Posterior vena cava (tissue), 2 donors: ENCODE results near the gene GOLPH3L. TPM values are rescaled to one million over a fixed set of nuclear protein-coding genes. Genes with fewer than 3 reads are reported as not detected.

ENCODE experiments used
- total RNA-seq, 2 donors: library from RNA; stranded (reverse); fragmentation: NEBNext Ultra II Directional; extraction: Animal tissue kit (Norgen Biotek cat#: 25700); gene quantifications; one replicate each; pipeline ENCODE4 v1.2.1, GENCODE V29; 2021
- donor health status: DM: yes; HTN: yes; CAD: no.
- donor health status: DM: yes; HTN: yes; CAD: no.

GOLPH3L gene
- total RNA-seq, 2 donors from 2014 or later = 19.0 to 20.1 TPM

Other genes with a start within 250 kb of the GOLPH3L start
- gene TARS2, start 209.7 kb downstream of the GOLPH3L start, total RNA-seq = 10 to 100 TPM; 10.7 to 16.0 TPM
- gene ECM1, start 189.0 kb downstream of the GOLPH3L start, total RNA-seq = 10 to 100 TPM; 51.9 to 78.0 TPM
- gene FALEC, start 181.4 kb downstream of the GOLPH3L start, total RNA-seq = not detected
- 10 to 100 TPM; 79.6 to 99.6 TPM for gene ADAMTSL4, start 147.7 kb downstream of the GOLPH3L start, total RNA-seq
- gene MCL1, start 117.5 kb downstream of the GOLPH3L start, total RNA-seq = 100 to 1,000 TPM; 210 to 267 TPM
- 100 to 1,000 TPM; 149 to 156 TPM for gene ENSA, start 67.5 kb downstream of the GOLPH3L start, total RNA-seq
- under 1 TPM; 0.33 to 0.65 TPM for gene HORMAD1, start 23.7 kb upstream of the GOLPH3L start, total RNA-seq
- 10 to 100 TPM; 50.2 to 89.2 TPM for gene CTSS, start 68.6 kb upstream of the GOLPH3L start, total RNA-seq
- 100 to 1,000 TPM; 136 to 183 TPM for gene CTSK, start 111.1 kb upstream of the GOLPH3L start, total RNA-seq
- 10 to 100 TPM; 47.3 to 51.2 TPM for gene ARNT, start 179.4 kb upstream of the GOLPH3L start, total RNA-seq
- not detected for gene CTXND2, start 190.0 kb upstream of the GOLPH3L start, total RNA-seq
- gene SETDB1, start 229.2 kb upstream of the GOLPH3L start, total RNA-seq = 10 to 100 TPM; 26.4 to 26.8 TPM